Posterior cingulate gyrus (tissue), 11 donors: ENCODE results near the gene RNF5.
A peak's percentile ranks its signal among the peaks of the same experiment; 100 is the strongest.
"Not testable (repeated sequence)": the region's sequence is repeated elsewhere in the genome, so short reads cannot be mapped to it uniquely, and the experiment has no call there.

Experiments
- DNase-seq, 10 donors: peaks; one replicate each; pipeline versions ENCODE4 v3.0.0 to v3.0.0-alpha.2; 2020 to 2021; ENCODE audit warnings: mixed read lengths in 3 of 10
- intact Hi-C: fragments of 100-400 bp; cut with DNase I; formaldehyde crosslinking; loops from one replicate; pipeline ENCODE4 v1.15.1; 2023

RNF5 gene

DNA sequence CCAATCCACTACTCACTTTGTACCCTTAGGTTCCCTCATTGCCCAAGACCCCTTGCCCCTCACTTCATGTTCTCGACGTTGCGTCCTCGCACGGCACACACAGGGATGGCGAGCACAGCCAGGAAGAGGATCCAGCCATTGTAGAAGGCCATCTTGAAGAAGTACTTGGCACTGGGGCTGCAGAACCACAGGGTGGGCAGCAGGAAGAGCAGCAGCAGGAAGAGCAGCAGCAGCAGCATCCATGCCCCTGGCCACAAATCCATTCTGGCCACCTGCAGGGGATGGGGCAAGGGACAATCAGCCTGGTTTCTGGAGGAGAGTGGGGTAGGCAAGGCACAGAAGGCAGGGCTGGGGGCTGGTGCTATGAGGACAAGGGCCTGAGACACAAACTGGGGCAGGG is 7.0 kb upstream of the RNF5 start:
- DNase-seq, result peak in 3 of 10 donors; percentile 17 to 52 (median 44)
- intact Hi-C loops, result no loop called here

DNA sequence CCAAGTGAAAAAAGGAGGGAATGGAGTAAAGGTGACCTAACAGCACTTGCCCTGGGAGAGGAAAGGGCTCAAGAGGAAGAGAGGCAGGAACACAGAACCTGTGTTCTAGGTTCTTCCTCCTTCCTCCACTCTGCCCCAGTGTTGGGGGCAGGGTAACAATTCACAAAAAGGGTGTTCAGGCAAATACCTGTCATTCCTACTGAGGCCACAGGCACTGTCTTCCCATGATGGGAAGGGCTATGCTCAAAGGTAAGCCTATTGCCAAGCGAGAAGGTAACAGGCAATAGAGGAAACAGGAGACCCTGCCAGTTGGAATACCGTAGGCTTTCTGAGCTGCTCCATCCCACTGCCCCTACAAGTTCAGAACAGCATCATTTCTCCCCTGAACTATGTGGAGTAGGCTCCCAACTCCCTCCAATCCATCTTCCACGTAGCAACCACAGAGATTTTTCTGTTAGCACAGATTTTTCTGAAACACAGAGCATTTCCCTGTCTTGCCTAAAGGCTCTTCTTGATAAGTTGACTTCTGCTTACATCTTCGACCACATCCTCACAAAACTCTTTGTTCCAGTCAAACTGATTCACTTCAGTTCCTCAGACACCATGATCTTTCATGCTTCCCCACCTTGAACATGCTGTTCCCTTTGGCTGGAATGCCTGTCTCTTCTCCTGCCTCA is 5.0 kb upstream of the RNF5 start:
- no peak for DNase-seq

DNA sequence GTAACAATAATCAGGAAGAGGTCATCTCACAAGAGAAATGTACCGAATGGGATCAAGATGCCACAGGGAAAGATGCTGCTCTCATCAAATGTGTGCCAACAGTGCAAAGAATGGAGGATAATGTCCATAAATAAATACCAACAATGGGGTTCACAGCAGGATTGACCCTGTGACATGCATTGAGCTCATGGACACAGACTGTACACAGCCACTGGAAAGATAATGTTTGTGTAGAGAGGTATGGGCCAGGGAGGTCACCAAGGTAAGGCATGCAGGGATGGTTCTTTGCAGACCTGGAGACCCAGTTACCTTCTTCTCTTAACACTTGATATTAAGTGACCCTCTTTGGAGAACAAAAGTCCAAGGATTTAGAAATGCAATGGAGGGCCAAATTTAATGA is 3.8 kb upstream of the RNF5 start:
- intact Hi-C loops, result no loop called here
- DNase-seq, result no peak

More for the DNA sequence above, 5.0 kb upstream of the RNF5 start:
- intact Hi-C loops, result no loop called here

DNA sequence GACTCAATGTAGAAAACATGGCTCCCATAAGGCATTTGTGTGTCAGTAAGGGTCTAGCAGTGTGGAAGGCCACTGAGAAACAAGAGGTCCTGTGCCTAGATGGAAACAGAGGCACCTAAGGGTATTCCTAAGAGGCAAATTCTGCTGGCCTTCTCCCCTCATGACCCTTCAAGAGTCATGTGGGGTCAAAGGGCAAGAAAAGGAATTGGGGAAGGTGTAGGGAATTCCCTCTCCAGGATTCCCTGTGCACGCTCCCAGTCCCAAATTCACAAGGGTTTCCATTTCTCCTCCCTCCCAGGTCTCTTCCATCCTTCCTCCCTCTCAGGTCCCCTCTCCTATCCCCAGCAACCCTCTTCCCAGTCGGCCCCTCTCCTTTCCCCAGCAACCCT is 2.9 kb upstream of the RNF5 start:
- DNase-seq, result no peak
- intact Hi-C loops, result loop anchor here (5.0 kb wide), 1 partner anchor 43 kb away; the partner anchor contains the start of gene FKBPL

- intact Hi-C loops, result loop anchor here (2.0 to 5.0 kb wide), 2 partner anchors 19 to 44 kb away; partner anchors contain the start of gene FKBPL
Observed at GRCh38 chr6:32175711-32176475, 2.3 kb upstream of the RNF5 start, which contains the start of gene AGPAT1. Gene AGPAT1, minus strand, starts transcription at chr6:32176084. Its CDS starts 4,588 bp downstream, at chr6:32171496.

GRCh38 chr6:32176476-32177182 is 1.6 kb upstream of the RNF5 start:
- peak in 1 of 10 donors; percentile 21 for DNase-seq
- intact Hi-C loops, result loop anchor here (2.0 to 5.0 kb wide), 2 partner anchors 18 to 44 kb away; partner anchors contain the start of gene FKBPL

More at GRCh38 chr6:32175711-32176475, 2.3 kb upstream of the RNF5 start, which contains the start of gene AGPAT1:
- DNase-seq, result peak; percentile 97 to 100 (median 98)

- intact Hi-C loops, result loop anchor here (2.0 to 5.0 kb wide), 2 partner anchors 18 to 45 kb away; partner anchors contain the start of gene FKBPL
- DNase-seq, result peak in 2 of 10 donors; percentile 71 to 74
Observed at GRCh38 chr6:32177183-32177787, 920 bp upstream of the RNF5 start.

DNA sequence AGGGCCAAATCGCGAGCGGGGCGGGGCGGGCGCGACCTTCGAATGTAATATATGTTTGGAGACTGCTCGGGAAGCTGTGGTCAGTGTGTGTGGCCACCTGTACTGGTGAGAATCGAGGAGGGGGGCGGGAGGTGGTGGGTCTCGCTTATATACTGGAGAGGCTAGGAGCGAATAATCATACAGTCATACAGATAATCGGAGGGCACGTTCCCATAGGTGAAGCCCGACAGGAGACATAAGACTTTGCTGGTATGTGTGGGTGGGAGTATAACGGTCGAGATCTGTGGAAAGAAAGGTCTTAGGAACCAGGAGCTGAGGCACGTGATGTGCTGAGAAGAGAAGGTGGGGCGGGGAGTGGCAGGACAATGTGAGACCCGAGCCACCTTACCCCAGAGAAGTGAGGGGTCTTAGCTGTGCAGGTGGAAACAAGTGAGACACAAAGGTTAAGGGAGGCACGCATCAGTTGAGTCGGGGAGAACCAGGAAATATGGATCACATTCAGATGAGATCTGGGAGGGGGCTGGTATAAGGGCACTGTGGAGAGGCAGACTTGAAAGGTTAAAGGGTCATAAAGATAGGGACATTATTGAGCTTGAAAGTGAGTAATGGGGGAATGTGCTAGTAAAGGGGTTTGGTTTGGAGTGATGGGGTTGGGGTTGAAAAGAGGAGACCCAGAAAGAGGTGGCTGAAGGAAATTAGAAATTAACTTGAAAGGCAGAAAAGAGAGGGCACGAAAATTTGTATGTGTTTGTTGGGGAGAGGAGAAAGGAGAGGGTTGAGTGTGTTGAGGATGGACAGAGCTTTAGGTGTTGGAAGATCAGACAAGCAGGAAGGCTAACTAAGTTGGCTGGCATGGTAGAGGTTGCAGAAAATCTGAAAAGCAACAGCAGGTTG is 589 bp downstream of the RNF5 start:
- peak in 1 of 10 donors; percentile 17 for DNase-seq
- intact Hi-C loops, result loop anchor here (5.0 kb wide), 1 partner anchor 46 kb away; the partner anchor contains the start of gene FKBPL

- peak in 3 of 10 donors; percentile 29 to 52 (median 33) for DNase-seq
- intact Hi-C loops, result loop anchor here (5.0 kb wide), 1 partner anchor 48 kb away; the partner anchor contains the start of gene FKBPL
Observed at GRCh38 chr6:32179766-32180405, 1.7 kb downstream of the RNF5 start.

DNA sequence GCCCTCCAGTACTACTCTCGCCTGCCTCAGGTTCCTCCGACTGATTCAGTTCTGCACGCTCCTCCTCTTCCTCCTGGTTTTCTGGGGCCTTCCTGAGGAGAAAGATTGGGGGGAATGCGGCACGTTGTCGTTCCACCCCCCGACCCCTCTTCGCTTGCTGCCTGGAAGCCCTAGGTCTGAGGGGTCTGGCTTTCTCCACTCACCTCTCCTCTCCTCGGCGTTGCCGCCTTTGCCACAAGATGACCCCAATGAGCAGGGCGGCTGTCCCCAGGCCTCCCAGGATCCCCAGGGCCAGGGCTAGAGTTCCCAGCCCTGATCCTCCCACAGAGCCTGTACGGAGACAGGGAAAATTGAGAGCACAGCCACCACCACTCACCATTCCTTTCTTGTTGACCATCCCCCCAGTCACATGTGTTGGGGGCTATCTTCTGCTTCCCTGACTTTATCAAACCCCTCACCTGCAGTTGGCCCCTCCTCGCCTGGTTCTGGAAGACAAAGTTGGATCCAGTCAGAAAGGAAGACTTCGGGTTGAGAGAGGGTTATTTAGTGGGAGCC is 3.0 kb downstream of the RNF5 start:
- DNase-seq, result peak in 3 of 10 donors; percentile 35 to 61 (median 45)
- intact Hi-C loops, result no loop called here

DNA sequence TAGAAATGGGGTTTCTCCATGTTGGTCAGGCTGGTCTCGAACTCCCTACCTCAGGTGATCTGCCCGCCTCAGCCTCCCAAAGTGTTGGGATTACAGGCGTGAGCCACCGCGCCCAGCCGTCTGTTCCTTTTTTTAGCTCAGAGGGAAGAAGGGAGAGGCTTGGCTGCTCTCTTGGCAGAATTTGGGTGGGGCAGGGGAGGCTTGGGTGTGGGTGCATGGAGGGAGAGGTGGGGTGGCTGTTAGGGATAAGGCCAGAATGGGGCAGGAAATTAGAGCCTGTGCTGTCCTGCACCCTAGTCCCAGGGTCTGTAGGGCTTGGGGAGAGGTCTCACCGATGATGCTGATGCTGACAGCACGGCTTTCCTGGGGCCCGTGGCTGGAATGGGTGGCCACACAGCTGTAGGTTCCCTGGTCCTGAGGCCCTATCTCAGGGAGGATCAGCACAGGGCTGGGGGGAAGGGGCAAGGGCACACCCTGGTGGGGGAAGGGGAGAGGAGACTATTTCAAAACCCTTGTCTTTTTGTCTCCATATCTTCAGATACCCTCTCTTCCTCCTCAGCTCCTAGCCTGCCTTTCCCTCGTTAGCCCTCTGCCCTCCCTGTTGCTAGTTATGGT is 3.8 kb downstream of the RNF5 start:
- intact Hi-C loops, result no loop called here
- peak in 2 of 10 donors; percentile 33 to 57 for DNase-seq

DNA sequence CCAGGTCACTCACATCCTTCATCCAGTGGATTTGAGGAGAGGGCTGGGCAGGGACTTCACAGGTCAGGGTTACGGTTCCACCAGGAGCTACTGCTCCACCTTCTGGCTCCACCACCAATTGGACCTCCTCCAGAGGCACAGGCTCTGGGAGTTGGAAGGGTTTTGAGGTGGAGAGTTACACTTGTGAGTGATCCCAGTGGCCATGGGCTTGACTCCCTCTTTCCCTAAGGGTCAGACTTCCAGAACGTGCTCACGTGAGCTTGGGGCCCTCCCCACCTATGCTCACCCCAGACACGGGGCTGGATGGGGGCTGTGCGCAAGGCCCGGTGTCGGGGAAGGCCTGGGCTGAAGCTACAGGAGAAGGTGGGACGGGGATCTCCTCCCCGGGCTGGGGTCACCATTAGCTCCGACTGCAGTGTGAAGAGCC is 4.4 kb downstream of the RNF5 start:
- intact Hi-C loops, result no loop called here
- DNase-seq, result peak in 3 of 10 donors; percentile 40 to 67 (median 47)

DNA sequence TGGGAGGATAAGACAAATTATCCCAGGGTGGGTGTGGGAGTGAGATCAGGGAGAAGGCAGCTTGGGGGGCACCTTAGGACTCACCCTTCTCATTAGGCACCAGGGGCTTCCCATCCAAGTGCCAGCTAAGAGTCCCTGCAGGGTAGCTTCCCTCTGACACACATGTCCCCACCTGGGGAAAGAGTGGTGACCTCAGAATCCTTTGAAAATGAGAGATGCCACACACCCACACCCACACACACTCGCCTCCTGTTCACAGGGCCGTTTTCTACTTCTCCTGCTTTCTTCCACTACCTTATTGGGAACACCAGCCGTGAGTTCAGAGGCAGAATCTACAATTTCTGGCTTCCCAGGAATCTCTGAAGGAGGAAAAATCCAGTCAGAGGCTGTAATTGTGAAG is 4.8 kb downstream of the RNF5 start:
- peak in 2 of 10 donors; percentile 28 to 30 for DNase-seq
- intact Hi-C loops, result no loop called here

GRCh38 chr6:32183483-32184083 is 5.4 kb downstream of the RNF5 start:
- DNase-seq, result peak in 3 of 10 donors; percentile 24 to 36 (median 31)
- intact Hi-C loops, result no loop called here

- peak in 2 of 10 donors; percentile 73 to 82 for DNase-seq
- intact Hi-C loops, result no loop called here
Observed at GRCh38 chr6:32184084-32184640, 6.0 kb downstream of the RNF5 start, which contains the start of gene AGER. Gene AGER, minus strand, starts transcription at chr6:32184253. Its CDS starts 31 bp downstream, at chr6:32184222.

GRCh38 chr6:32185681-32186131 is 7.5 kb downstream of the RNF5 start:
- peak in 2 of 10 donors; percentile 38 to 70 for DNase-seq
- intact Hi-C loops, result not testable (repeated sequence)
